UCSD-AML1 (cell line): ENCODE data around the gene ICE1.
"Not testable (repeated sequence)": the region's sequence is repeated elsewhere in the genome, so short reads cannot be mapped to it uniquely, and the experiment has no call there.

Experiments used
- DNase-seq: peaks from one replicate; lab custom pipeline; 2025; ENCODE audit not compliant: unreplicated experiment; lab: John Stamatoyannopoulos, UW

The ICE1 gene

DNA sequence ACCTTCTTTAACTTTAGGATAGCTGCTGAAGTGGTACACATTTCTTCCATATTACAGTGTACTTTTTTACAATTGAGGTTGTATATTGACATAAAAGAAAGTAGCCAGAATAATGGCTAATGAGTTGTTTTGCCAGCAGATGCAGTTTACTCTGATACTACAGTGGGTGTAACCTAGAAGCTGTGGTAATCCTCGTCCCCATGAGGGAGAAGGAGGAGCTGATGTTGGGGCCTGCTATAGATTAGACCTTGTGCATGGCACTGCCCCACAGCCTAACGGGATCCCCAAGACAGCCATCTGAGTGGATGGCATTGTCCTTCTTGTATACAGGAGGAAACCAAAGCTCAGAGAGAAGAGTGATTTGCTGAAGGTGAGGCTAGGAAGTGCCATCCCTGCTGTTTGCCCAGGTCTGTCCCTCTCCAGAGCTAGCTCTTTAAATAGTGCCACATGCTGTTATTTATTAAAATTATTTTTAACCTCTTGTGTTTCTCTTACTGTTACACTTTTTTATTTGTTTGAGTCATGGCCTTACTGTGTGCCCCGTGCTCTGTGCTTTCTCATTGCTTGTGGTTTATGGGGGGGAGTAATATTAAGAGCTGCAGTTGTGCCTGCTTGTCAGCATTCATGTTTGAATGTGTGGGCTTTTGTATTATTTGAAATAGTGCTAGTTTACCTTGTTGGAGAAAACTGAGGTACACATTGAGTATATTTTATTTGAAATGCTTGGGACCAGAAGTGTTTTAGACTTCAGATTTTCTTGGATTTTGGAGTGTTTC is 65.3 kb downstream of the ICE1 start:
- no peak for DNase-seq

DNA sequence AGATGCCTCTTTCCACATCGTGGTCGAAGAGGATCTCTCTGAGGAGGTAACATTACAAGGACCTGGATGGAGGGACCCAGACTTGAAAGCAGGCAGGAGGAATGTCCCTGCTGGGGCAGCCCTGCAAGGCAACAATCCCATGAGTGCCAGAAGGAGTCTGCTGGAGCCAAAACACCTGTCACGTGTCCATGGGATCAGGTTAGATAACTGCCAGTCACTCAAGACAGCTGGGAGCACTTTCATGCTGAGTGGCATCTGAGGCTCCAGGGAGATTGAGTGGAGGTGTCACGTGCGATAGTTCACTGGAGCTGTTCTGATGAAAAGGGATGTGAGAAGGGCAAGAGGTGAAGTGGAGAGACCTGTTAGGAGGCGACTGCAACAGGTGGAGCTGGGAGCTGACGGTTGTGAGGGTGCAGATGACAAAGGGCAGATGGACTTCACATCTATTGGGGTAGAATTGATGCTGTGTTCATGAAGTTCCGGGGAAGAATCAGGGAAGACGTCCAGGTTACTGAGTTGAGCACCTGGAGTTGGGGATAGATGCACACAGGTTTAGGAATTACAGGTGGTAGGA is 68.4 kb downstream of the ICE1 start:
- no peak for DNase-seq

DNA sequence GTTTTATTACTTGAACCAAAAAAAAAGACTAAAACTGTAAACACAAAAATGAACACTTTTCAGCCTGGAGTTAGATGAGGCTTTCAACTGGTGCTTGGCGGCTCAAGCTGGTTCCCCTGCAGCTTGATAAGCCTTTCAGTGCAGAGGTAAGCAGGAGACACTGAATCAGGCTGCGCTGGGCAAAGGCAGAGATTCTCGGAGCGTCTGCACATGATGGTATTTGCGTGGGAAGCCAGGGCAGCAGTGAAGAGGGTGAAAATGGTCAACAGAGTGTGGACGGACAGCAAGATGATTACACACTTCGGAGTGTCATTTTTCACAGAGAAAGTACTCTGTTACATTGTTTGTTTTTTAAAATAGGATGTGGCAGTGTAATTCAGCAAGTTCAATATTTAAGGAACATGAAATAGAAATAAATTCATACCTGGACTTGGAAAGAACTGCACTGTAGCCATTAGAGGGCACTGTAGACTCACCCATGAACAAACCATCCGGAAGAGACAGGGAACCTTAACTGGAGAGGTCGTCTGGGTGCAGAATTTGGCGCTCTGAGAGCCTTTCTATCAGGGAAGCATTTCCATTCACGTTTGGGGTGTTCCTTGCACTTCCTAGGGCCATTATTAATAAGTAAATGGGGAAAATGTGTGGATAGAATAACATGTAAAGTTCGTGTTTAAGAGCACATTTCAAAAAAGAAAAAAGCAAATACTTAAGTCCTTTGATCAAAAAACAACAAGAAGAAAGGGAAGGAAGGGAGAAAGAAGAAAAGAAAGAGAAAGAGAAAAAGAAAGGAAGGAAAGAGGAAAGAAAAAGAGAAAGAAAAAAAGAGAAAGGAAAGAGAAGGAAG is 69.8 kb downstream of the ICE1 start:
- DNase-seq = no peak

DNA sequence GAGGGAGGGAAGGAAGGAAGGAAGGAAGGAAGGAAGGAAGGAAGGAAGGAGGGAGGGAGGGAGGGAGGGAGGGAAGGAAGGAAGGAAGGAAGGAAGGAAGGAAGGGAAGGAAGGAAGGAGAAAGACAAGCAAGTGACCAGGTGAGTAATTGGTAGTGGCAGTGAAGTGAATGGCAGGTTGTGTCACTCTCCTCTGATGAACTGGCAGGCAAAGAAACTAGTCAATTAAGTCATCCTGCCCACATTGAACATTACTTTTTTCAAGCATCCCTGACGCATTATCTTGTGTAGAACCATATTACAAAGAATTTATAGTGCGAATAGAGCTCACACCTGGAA is 70.4 kb downstream of the ICE1 start:
- not testable (repeated sequence) for DNase-seq

DNA sequence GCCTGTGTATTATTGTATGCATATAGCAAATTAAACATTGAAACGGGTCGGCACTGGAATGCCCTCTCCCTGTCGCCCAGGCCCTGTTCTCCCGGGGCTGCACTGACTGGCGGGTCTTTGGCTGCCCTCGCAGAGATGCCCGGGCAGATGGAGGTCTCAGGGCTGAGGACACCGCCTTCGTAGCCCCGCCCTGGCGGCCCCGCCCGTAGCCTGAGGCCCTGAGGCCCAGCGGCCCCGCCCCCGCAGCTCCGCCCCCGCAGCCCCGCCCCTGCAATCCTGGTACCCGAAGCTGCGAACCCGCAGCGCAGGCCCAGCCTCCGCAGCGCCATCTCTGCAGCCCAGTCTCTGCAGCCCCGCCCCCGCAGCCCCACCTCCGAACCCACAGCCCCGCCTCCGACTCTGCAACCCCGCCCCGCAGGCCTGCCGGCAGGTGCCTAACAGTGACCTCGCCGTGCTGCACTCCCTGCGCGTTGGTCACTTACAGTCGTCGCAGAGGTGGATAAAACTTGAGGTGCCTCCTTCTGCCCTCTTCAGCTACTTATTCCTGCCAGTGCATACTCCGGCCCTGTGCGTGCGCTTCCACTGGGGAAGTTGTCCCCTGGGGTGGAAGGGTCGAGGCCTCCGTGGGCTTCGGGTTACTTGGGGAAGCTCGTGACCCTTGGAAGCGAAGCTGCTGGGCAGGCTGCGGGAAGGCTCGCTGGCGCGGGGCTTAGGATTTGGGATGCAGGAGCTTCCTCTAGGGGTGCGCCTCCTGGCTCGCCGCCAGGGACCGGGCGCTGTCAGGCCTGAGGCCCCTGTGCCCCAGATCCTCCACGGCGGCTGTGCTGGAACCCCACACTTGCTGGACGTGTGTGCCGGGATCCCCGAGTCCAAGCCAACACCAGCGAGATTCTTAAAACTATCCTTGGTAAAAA is 72.3 kb downstream of the ICE1 start:
- DNase-seq = no peak

DNA sequence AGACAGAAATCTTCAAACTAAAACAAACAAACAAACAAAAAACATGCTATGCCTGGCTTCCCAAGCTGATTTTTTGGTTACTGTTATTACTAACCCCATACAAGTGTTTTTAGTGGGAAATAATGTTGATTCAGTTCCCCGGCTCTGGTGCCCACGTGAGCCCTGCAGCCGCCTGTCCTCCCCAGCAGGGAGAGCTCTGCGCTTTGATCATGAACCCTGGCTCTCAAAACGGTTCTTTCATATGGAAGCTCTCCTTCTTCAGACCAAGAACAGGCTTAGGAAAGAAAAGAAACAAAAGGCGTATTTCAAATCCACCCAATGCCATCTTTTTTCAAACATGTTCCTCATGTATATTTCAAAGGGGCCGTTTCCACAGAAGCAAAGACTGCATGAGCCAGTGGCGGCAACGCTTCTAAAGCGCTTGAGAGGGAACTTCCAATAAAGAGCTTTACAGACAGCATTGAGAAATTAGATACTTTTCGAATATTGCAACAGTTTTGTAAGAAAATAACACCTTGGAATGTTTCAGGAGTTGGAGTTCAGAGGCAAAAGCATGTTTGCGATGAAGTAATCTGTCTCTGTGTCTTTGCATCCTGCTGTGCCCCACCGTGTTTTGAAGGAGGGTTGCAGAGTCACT is 74.8 kb downstream of the ICE1 start:
- DNase-seq = peak; percentile 45

DNA sequence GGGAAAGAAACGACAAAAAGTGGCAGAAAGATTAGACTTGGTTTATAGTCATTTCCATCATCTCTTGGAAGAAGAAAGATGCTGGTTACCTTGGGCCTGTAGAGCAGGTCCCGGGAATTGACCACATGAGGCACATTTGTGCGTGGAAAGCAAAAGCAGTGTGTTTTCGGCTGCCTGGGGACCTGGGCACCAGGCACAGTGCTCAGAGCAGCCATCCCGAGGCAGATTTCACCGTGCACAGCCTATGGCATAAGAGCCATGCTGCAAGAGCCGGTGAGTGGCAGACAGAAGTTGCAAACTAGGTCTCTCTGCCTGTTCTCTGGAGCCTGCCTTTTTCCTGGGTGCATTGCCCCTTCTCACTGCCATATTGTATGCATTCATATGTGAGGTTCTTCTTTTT is 77.0 kb downstream of the ICE1 start:
- no peak for DNase-seq

DNA sequence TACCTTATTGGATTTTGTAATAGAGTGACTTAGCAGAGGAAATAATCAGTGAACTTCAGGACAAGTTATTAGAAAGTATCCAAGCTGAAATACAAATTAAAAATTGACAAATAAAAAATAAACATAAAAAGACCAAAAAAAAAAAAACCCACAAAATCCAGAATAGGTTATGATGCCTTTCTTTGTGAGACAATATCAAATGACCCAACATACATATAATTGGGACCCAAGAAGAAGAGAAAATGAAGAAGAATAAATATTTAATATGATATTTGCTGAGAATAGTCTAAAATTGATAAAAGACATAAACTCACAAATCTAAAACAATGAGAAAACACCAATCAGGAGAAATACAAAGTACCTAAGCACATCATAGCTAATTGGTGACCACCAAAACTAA is 81.8 kb downstream of the ICE1 start:
- no peak for DNase-seq

DNA sequence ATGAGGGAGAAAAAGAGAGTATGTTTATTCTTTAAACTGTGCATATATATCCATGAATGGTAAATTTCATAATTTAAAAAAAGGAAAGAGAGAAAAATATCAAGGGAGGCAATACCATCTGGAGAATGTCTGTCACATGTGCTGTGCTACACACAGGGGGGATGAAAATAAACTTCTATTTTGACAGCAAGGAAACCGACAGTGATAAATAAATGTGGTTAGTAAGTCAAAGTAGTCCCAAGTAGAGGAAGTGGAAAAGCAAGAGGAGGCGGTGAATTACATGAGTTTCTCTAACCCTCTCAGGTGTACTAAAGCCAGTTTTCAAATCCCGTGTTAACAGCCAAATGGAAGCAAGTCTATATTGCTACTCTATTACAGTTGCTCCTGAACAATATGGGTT is 83.3 kb downstream of the ICE1 start:
- no peak for DNase-seq

DNA sequence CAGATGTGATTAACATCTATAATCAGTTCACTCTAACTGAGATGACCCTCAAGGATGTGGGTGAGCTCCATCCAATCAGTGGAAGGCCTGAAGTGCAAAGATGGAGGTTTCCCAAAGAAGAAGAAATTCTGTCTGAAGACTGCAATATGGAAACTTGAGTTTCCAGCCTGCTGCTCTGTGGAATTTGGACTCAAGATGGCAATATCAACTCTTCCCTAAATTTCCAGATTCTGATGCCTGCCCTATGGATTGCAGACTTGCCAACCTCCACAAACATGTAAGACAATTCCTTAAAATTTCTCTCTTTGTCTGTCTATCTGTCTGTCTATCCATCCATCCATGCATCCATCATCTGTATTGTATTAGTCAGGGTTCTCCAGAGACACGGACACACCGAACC is 85.9 kb downstream of the ICE1 start:
- no peak for DNase-seq

DNA sequence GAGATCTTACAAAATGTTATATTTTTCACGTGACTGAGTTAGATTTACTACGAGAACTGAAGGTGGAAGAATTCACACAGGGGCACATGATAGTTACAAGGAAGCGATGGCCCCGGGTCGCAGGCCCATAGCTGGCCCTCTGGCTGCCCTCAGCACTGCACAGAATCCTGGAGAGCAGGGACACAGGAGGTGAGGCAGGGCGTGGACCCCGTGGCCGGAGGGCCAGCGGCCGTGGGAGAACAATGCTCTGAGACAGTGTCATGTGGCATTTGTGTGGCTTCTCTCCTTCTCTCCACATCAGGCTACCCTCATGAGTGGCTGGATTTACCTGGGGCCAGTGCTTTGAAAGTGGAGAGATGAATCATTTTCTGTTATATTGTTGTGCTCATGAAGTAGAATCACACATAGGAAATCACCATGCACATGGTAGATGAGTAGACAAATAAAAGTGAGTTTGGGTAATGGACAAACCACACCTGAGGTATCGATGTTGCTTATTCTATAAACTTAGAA is 89.5 kb downstream of the ICE1 start:
- no peak for DNase-seq

DNA sequence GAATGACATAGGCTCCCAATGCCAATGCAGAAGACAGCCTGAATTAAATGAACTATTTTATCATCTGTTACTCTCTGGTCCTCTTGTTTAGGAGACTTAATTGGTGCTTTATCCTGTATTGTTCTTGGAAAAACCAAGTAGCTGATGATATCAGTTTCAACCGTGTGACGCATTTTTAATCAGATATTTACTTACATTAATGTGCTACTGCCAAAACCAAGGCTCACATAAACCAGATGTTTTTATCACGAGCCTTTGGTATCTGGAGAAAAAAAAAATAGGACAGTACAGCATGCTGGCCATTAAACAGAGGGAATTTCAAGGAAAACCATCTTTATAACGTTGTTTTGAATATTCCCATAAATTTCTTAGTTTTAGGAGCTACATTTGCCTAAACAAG is 90.1 kb downstream of the ICE1 start:
- DNase-seq = no peak

DNA sequence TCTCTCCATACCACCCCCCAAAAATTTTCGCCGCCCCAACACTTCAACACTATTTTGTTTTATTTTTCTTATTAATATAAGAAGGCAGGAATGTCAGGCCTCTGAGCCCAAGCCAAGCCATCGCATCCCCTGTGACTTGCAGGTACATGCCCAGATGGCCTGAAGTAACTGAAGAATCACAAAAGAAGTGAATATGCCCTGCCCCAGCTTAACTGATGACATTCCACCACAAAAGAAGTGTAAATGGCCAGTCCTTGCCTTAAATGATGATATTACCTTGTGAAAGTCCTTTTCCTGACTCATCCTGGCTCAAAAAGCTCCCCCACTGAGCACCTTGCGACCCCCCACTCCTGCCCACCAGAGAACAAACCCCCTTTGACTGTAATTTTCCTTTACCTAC is 98.1 kb downstream of the ICE1 start:
- not testable (repeated sequence) for DNase-seq

DNA sequence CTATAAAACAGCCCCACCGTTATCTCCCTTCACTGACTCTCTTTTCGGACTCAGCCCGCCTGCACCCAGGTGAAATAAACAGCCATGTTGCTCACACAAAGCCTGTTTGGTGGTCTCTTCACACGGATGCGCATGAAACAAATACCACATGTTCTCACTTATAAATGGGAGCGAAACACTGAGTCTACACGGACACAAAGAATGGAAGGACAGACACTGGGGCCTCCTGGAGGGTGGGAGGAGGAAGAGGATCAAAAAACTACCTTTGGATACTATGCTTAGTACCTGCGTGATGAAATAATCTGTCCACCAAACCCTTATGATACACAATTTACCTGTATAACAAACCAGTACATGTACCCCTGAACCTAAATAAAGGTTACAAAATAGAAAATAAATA is 98.6 kb downstream of the ICE1 start:
- no peak for DNase-seq

DNA sequence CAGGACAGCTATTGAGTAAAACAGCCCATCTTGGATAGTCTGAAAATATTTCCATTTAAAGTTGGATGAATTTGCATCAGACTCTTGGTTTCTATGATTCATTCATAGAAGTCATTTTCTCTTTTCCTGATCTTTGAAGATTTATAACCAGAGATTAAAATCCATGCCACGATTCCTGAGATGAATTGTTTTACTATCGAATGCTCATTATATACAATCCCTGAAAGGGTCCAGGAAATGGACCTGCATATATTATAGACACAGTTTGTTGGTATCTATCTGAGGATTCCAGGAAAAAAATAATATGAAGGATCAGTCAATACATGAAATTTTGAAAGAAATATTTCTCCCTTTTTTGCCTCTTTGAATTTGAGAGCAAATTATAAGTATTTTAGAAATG is 99.0 kb downstream of the ICE1 start:
- DNase-seq = no peak

DNA sequence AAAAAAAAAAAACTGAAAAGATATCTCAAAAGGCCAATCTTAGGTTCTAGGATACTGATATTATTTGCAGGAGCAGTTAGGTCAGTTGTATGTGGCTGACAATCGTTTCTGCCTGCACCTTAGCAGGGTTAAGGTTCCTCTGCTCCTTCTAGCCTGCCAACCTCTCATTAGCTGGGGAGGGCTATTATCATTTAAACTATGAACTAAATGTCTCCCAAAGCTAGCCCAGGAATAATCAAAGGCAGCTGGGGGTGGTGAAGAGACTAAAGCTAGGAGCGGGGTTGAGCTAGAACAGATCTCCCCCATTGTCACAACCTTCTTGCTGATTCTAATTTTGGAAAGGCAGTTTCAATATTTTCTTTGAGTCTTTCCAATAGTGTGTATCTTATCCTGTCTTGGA is 99.9 kb downstream of the ICE1 start:
- no peak for DNase-seq

DNA sequence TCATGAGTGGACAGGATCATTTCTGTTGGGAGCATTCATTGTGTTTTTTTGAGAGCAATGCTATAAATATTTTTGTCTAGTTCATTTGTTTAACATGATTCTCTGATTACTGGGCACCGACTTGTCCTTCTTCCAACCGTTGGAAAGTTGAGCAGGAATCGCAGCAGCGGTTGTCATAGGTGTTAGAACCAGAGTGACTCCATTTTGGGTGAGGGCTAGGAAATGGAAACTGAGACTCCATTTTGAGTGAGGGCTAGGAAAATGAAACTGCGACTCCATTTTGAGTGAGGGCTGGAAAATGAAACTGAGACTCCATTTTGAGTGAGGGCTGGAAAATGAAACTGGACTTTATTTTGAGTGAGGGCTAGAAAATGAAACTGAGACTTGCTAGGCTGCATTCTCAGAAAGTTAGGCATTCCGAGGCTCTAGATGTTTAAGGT is 100.6 kb downstream of the ICE1 start:
- DNase-seq = no peak

DNA sequence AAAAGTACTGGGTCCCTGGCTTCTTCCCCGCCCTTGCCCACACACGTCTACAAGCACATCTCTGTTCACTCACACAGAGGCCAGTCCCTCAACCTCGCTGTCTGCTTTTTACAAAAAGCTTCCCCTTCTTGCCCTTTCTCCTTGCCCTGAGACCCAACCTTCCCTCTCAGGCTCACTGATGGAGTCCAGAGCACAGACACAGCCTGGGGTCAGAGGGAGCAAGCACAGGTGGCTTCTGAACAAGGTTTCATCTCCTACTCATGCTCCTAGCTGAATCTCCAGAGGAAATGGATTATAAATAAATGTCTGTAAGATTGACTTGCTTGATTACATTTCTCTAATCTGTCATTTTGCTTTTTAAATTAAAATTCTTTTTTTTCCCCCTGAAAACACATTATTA is 101.8 kb downstream of the ICE1 start:
- no peak for DNase-seq

DNA sequence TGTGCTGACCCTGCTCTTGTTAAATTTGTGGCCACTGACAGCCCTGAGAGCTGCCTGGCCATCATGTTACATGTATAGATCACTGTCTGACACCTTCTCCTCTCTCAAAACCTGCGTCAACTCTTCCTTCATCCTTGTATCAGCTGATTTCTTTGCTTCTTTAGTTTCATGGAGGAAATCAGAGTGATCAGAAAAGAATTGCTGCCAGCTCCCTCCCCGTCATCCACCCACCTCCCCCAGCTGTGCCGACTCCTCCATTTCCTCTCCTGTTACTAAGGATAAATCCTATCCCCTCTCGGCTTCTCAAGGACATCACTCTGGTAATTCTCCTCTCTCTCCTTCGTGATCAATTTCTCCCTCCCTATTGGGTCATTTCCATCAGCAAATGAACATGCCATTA is 108.9 kb downstream of the ICE1 start:
- DNase-seq = no peak

DNA sequence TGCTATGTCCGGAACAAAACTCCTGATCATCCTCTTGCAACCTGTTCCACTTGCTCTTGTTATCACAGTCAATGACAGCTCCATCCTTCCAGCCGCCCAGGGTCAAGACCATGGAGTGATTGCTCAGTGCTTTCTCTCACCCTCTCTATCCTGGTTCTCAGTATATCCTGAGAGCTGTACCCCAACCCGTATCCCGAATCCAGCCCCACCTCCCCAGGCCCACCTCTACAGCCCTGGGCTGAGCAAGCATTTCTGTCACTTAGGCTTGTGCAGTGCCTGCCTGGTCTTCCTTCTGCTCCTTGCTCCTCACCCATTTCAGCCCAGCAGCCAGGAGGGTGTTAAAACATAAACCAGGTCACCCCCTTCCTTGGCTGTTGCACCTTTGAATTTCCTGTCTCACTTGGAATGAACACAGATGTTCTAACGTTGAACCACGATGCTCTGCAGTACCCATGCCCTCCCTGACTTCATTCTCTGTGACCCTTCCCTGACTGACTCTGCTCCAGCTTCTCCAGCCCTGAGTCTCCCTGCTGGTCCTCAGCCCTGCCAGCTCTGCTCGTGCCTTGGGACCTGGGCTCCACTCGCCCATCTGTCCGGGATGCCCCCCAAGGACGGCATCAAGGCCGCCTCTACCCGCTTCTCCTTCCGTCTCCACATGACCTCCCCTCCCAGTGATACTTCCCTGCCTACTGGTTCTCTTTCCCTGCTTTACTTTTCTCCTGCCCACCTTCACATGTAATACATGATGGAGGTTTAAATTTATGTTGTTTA is 110.0 kb downstream of the ICE1 start:
- DNase-seq = no peak
